Thymus (tissue), 11 donors: ENCODE measurements around the gene ITGAE. TPM values are rescaled to one million over a fixed set of nuclear protein-coding genes. Genes with fewer than 3 reads are reported as not detected.

Source experiments
- DNase-seq, 9 donors: peaks; one replicate each; pipeline ENCODE4 v3.0.0-alpha.2; 2013; ENCODE audit warnings: low spot score in 9 of 9, low read depth in 6 of 9, missing footprints in 1 of 9
- H3K27ac ChIP-seq, 2 donors: one replicate each; pipeline ENCODE4 v1.5.1; 2013; ENCODE audit warnings: control low read depth in 1 of 2, low read depth in 1 of 2, low read length in 1 of 2, mild to moderate bottlenecking in 1 of 2, moderate library complexity in 1 of 2
- H3K27me3 ChIP-seq, 2 donors: one replicate each; pipeline ENCODE4 v1.5.1; 2013; ENCODE audit warnings: low read length in 1 of 2; ENCODE audit not compliant: control insufficient read depth in 2 of 2, insufficient read depth in 1 of 2
- H3K36me3 ChIP-seq, 2 donors: one replicate each; pipeline ENCODE4 v1.5.1; 2013; ENCODE audit warnings: low read length in 1 of 2, mild to moderate bottlenecking in 1 of 2, moderate library complexity in 1 of 2; ENCODE audit not compliant: control insufficient read depth in 2 of 2, insufficient read depth in 2 of 2
- H3K4me1 ChIP-seq, 2 donors: one replicate each; pipeline ENCODE4 v1.5.1; 2013; ENCODE audit warnings: low read length in 2 of 2; ENCODE audit not compliant: control insufficient read depth in 2 of 2, insufficient read depth in 2 of 2
- H3K4me3 ChIP-seq, 2 donors: one replicate each; pipeline ENCODE4 v1.5.1; 2013; ENCODE audit warnings: low read length in 2 of 2, control low read depth in 1 of 2, mild to moderate bottlenecking in 1 of 2
- H3K9me3 ChIP-seq, 2 donors: one replicate each; pipeline ENCODE4 v1.5.1; 2013; ENCODE audit warnings: low read length in 1 of 2, mild to moderate bottlenecking in 1 of 2; ENCODE audit not compliant: control insufficient read depth in 2 of 2, insufficient read depth in 1 of 2
- WGBS: extraction: QIAGEN DNeasy Blood & Tissue Kit; methylation state at CpG from one replicate; pipeline ENCODE4 v1.1.7; 2013; 5-methylcytosine and 5-hydroxymethylcytosine counted together
- polyA plus RNA-seq: library from polyadenylated mRNA; stranded (reverse); fragments of 200-250 nt; gene quantifications from one replicate; pipeline ENCODE4 v1.2.3, GENCODE V29; 2013
- total RNA-seq: library from RNA; stranded (reverse); fragments of 120-200 nt; gene quantifications from one replicate; pipeline ENCODE4 v1.2.4, GENCODE V29; 2013
- donor health status: healthy.

ITGAE gene
- total and polyA plus RNA-seq, 2 donors, result 129 to 170 TPM

GRCh38 chr17:3801792-3802191 is 804 bp upstream of the ITGAE start:
- Histone ChIP-seq H3K36me3 (peaks cover 13 to 37% of the 10 kb centered on the region in 2 donors), H3K27me3 (no peaks in the 10 kb centered on the region), H3K9me3 (no peaks in the 10 kb centered on the region), H3K4me1 (peaks cover 29 to 79% of the 10 kb centered on the region in 2 donors), H3K4me3 (no peak overlapping the region), H3K27ac (peak overlapping the region in 1 of 2 donors; percentile 86)
- WGBS, result 96% methylated on average over 10 of the region's 10 CpGs
- no peak for DNase-seq

GRCh38 chr17:3801347-3801746 is 359 bp upstream of the ITGAE start:
- peaks cover 34 to 84% of the 10 kb centered on the region in 2 donors for H3K4me1 ChIP-seq

GRCh38 chr17:3799181-3799945 is 1.6 kb downstream of the ITGAE start:
- no peaks in the 10 kb centered on the region for H3K27me3 ChIP-seq
- peaks cover 0 to 4% of the 10 kb centered on the region in 2 donors for H3K9me3 ChIP-seq
- 90% methylated on average over 12 of the region's 12 CpGs for WGBS
- peak overlapping the region; percentile 20 to 73 for H3K27ac ChIP-seq
- H3K36me3 ChIP-seq, result peaks cover 10 to 22% of the 10 kb centered on the region in 2 donors
- no peak overlapping the region for H3K4me3 ChIP-seq
- DNase-seq, result no peak
- H3K4me1 ChIP-seq, result peaks cover 50 to 93% of the 10 kb centered on the region in 2 donors

More at GRCh38 chr17:3801347-3801746, 359 bp upstream of the ITGAE start:
- Histone ChIP-seq H3K27ac (peak overlapping the region in 1 of 2 donors; percentile 86), H3K9me3 (no peaks in the 10 kb centered on the region), H3K36me3 (peaks cover 12 to 33% of the 10 kb centered on the region in 2 donors), H3K4me3 (no peak overlapping the region), H3K27me3 (no peaks in the 10 kb centered on the region)
- WGBS, result 95% methylated on average over 7 of the region's 7 CpGs
- no peak for DNase-seq

GRCh38 chr17:3798273-3799180 is 2.5 kb downstream of the ITGAE start:
- H3K4me1 ChIP-seq, result peaks cover 50 to 94% of the 10 kb centered on the region in 2 donors
- H3K9me3 ChIP-seq, result peaks cover 0 to 4% of the 10 kb centered on the region in 2 donors
- no peaks in the 10 kb centered on the region for H3K27me3 ChIP-seq
- WGBS, result 97% methylated on average over 15 of the region's 15 CpGs
- peaks cover 10 to 22% of the 10 kb centered on the region in 2 donors for H3K36me3 ChIP-seq
- no peak for DNase-seq
- H3K4me3 ChIP-seq, result no peak overlapping the region
- H3K27ac ChIP-seq, result peak overlapping the region; percentile 21 to 73

GRCh38 chr17:3796822-3797170 is 4.2 kb downstream of the ITGAE start:
- Histone ChIP-seq H3K36me3 (peaks cover 1 to 7% of the 10 kb centered on the region in 2 donors), H3K4me3 (no peak overlapping the region), H3K4me1 (peaks cover 50 to 97% of the 10 kb centered on the region in 2 donors), H3K27ac (peak overlapping the region; percentile 90 to 98), H3K9me3 (peaks cover 0 to 4% of the 10 kb centered on the region in 2 donors), H3K27me3 (no peaks in the 10 kb centered on the region)
- no peak for DNase-seq
- WGBS, result 24% methylated on average over 9 of the region's 9 CpGs

- 23% methylated on average over 17 of the region's 17 CpGs for WGBS
- Histone ChIP-seq H3K9me3 (peaks cover 0 to 4% of the 10 kb centered on the region in 2 donors), H3K4me1 (peaks cover 50 to 92% of the 10 kb centered on the region in 2 donors), H3K4me3 (no peak overlapping the region), H3K27ac (peak overlapping the region; percentile 90 to 98), H3K27me3 (no peaks in the 10 kb centered on the region), H3K36me3 (peaks cover 0 to 2% of the 10 kb centered on the region in 2 donors)
- peak; percentile 58 to 90 (median 70) for DNase-seq
Measured at GRCh38 chr17:3796110-3796821, 4.7 kb downstream of the ITGAE start.

- no peak overlapping the region for H3K4me3 ChIP-seq
- DNase-seq, result peak in 8 of 9 donors; percentile 61 to 93 (median 78)
Measured at GRCh38 chr17:3795390-3796102, 5.4 kb downstream of the ITGAE start.

More at GRCh38 chr17:3795390-3796102, 5.4 kb downstream of the ITGAE start:
- WGBS, result 69% methylated on average over 31 of the region's 31 CpGs
- H3K27me3 ChIP-seq, result no peaks in the 10 kb centered on the region
- H3K9me3 ChIP-seq, result peaks cover 0 to 4% of the 10 kb centered on the region in 2 donors
- H3K36me3 ChIP-seq, result no peaks in the 10 kb centered on the region
- H3K27ac ChIP-seq, result peak overlapping the region; percentile 90 to 98
- H3K4me1 ChIP-seq, result peaks cover 42 to 88% of the 10 kb centered on the region in 2 donors
